GM12891 (cell line): Measurements from ENCODE around the gene MDH1B.

Source experiments
- PAX5 ChIP-seq: IDR thresholded peaks from 2 replicates; pipeline ENCODE4 v1.6.1; 2011; ENCODE audit warnings: low read length, moderate library complexity, mild to moderate bottlenecking; ENCODE audit not compliant: insufficient read depth, severe bottlenecking
- POLR2A ChIP-seq: IDR thresholded peaks from 2 replicates; pipeline ENCODE4 v1.6.1; 2011; ENCODE audit warnings: low read depth, low read length, control low read depth
- POLR2AphosphoS5 ChIP-seq: IDR thresholded peaks from 2 replicates; pipeline ENCODE4 v1.6.1; 2011; ENCODE audit warnings: low read depth, low read length, control low read depth
- SPI1 ChIP-seq: IDR thresholded peaks from 2 replicates; pipeline ENCODE4 v1.6.1; 2011; ENCODE audit warnings: low read depth, low read length, control low read depth
- TAF1 ChIP-seq: IDR thresholded peaks from 2 replicates; pipeline ENCODE4 v1.6.1; 2011; ENCODE audit warnings: low read depth, low read length, control low read depth

- no peak for TF ChIP-seq POLR2AphosphoS5
- no peak for TF ChIP-seq TAF1
- no peak for TF ChIP-seq POLR2A
- TF ChIP-seq PAX5: no peak
- no peak for TF ChIP-seq SPI1
These were observed 25.9 kb downstream of the MDH1B start for GRCh38 chr2:206739271-206739670.
